GM12892 (cell line): ENCODE data around the gene GLI2.

Experiments
- POLR2A ChIP-seq: IDR thresholded peaks from 2 replicates; pipeline ENCODE4 v1.6.1; 2011; ENCODE audit warnings: low read depth, low read length, control low read depth
- TAF1 ChIP-seq: IDR thresholded peaks from 2 replicates; pipeline ENCODE4 v1.6.1; 2011; ENCODE audit warnings: low read depth, mild to moderate bottlenecking, control low read depth, low read length, borderline replicate concordance

DNA sequence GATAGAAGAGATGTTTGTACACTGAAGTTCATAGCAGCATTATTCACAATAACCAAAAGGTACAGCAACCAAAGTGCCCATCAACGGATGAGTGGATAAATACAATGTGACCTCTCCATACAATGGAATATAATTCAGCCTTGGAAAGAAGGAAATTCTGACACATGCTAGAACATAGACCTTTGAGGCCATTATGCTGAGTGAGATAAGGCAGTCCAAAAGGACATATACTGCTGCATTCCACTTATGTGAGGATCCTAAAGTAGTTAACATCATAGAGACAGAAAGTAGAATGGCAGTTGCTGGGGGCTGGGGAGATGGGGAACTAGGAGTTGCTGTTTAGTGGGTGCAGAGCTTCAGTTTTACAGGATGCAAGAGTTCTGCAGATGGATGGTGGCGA lies 38.2 kb upstream of the GLI2 start:
- TF ChIP-seq TAF1 (no peak), POLR2A (no peak)
